PC-3 (cell line): ENCODE results near the gene HEATR5B. TPM values are rescaled to one million over a fixed set of nuclear protein-coding genes. Genes with fewer than 3 reads are reported as not detected.

ENCODE experiments used
- ATAC-seq: fragments of 200-7000 bp; cut with Tn5 transposase; 2 replicates; pipeline ENCODE4 v1.9.1; 2020; ENCODE audit warnings: mild to moderate bottlenecking, moderate library complexity
- BruUV-seq: library from RNA; stranded (reverse); fragments of 400-500 nt; replicated peaks from 2 replicates; lab custom pipeline; 2021; lab: Mats Ljungman, UMichigan
- CTCF ChIA-PET: fragments of 300-600 bp; sonication (Branson Sonifier 250); formaldehyde crosslinking; loops from one replicate; lab custom pipeline; 2022; ENCODE audit warnings: antibody characterized with exemption; lab: Charles Lee
- POLR2A ChIA-PET: fragments of 300-600 bp; sonication (Branson Sonifier 250); formaldehyde crosslinking; loops from one replicate; lab custom pipeline; 2022; ENCODE audit warnings: antibody characterized with exemption; ENCODE audit not compliant: unreplicated experiment; lab: Charles Lee
- DNase-seq: peaks from one replicate; pipeline ENCODE4 v3.0.0-alpha.2; 2015
- H2AFZ ChIP-seq: fragments of 300-600 bp; sonication (generic); 2 replicates; pipeline ENCODE4 v1.6.0; 2016; ENCODE audit warnings: antibody characterized with exemption, low read length
- H3F3A ChIP-seq: fragments of 300-600 bp; sonication (generic); one replicate; pipeline ENCODE4 v1.6.0; 2017; ENCODE audit warnings: antibody characterized with exemption, low read length, control low read depth, mild to moderate bottlenecking; ENCODE audit not compliant: unreplicated experiment
- H3K27ac ChIP-seq: fragments of 300-600 bp; sonication (generic); 2 replicates; pipeline ENCODE4 v1.5.1; 2016; ENCODE audit warnings: mild to moderate bottlenecking, low read length
- H3K27me3 ChIP-seq: fragments of 300-600 bp; sonication (generic); 2 replicates; pipeline ENCODE4 v1.6.1; 2016; ENCODE audit warnings: low read length, mixed read lengths
- H3K36me3 ChIP-seq: fragments of 300-600 bp; sonication (generic); 2 replicates; pipeline ENCODE4 v1.6.1; 2016; ENCODE audit warnings: low read depth, mixed run types, low read length, mixed read lengths
- H3K4me1 ChIP-seq: fragments of 300-600 bp; sonication (generic); 2 replicates; pipeline ENCODE4 v1.5.1; 2016; ENCODE audit warnings: low read length; ENCODE audit not compliant: insufficient read depth
- H3K4me2 ChIP-seq: fragments of 300-600 bp; sonication (generic); 2 replicates; pipeline ENCODE4 v1.6.0; 2016; ENCODE audit warnings: low read length
- H3K4me3 ChIP-seq: fragments of 300-600 bp; sonication (generic); 2 replicates; pipeline ENCODE4 v1.5.1; 2016; ENCODE audit warnings: mild to moderate bottlenecking, low read length, mixed read lengths
- H3K79me2 ChIP-seq: fragments of 300-600 bp; sonication (generic); 2 replicates; pipeline ENCODE4 v1.6.1; 2017; ENCODE audit warnings: low read length, mixed read lengths
- H3K9ac ChIP-seq: fragments of 300-600 bp; sonication (generic); 2 replicates; pipeline ENCODE4 v1.6.0; 2016; ENCODE audit warnings: mild to moderate bottlenecking, low read length
- H3K9me2 ChIP-seq: fragments of 300-600 bp; sonication (generic); replicated peaks from 2 replicates; pipeline ENCODE4 v1.6.1; 2016; ENCODE audit warnings: mixed run types, low read length, mixed read lengths
- H3K9me3 ChIP-seq: fragments of 300-600 bp; sonication (generic); 2 replicates; pipeline ENCODE4 v1.6.1; 2016; ENCODE audit warnings: low read length, mixed read lengths
- H4K20me1 ChIP-seq: fragments of 300-600 bp; sonication (generic); 2 replicates; pipeline ENCODE4 v1.6.1; 2016; ENCODE audit warnings: low read length, mixed read lengths
- CTCF ChIP-seq: fragments of 300-600 bp; sonication (generic); conservative IDR thresholded peaks from 2 replicates; pipeline ENCODE4 v1.5.1; 2017; ENCODE audit warnings: antibody characterized with exemption, low read depth, mild to moderate bottlenecking, low read length
- EZH2 ChIP-seq: fragments of 300-600 bp; sonication (generic); IDR thresholded peaks from one replicate; pipeline ENCODE4 v1.6.1; 2017; ENCODE audit warnings: antibody characterized with exemption, mild to moderate bottlenecking, low read length; ENCODE audit not compliant: unreplicated experiment
- EZH2phosphoT487 ChIP-seq: fragments of 300-600 bp; sonication (generic); IDR thresholded peaks from 2 replicates; pipeline ENCODE4 v1.6.1; 2018; ENCODE audit warnings: mild to moderate bottlenecking, antibody characterized with exemption, low read length, borderline replicate concordance
- intact Hi-C: fragments of 100-400 bp; cut with micrococcal nuclease; formaldehyde crosslinking; loops from 2 replicates; pipeline ENCODE4 v1.9.0; 2023
- total RNA-seq: library from RNA; depleted of rRNA; stranded (reverse); fragments of >200 nt; gene quantifications from 2 replicates; pipeline ENCODE4 v1.2.3, GENCODE V29; 2014

Gene HEATR5B
- total RNA-seq, 1 experiment from 2014 or later, result 13.0 TPM

- H3K27me3 ChIP-seq, result no peaks in the 10 kb centered on the region
- peak within 1 kb of the TSS; percentile 83 for H3K9ac ChIP-seq
- peak within 1 kb of the TSS; percentile 95 for H3K4me2 ChIP-seq
- peak within 1 kb of the TSS; percentile 84 for H2AFZ ChIP-seq
- ChIA-PET POLR2A (interaction anchor here (0.5 to 0.7 kb wide), 5 partner anchors 20 to 536 kb away, joined by 3 to 12 read pairs (median 5); no protein-coding TSS in a partner anchor), CTCF (no interaction called here)
- H3F3A ChIP-seq, result no peaks in the 10 kb centered on the region
- peaks cover 43% of the 10 kb centered on the region for H3K79me2 ChIP-seq
- TF ChIP-seq EZH2, result no peak
- no peak for TF ChIP-seq CTCF
- TF ChIP-seq EZH2phosphoT487, result no peak
- H3K4me3 ChIP-seq, result peak within 1 kb of the TSS; percentile 98
- no peaks in the 10 kb centered on the region for H4K20me1 ChIP-seq
- H3K9me3 ChIP-seq, result no peaks in the 10 kb centered on the region
- no peaks in the 10 kb centered on the region for H3K9me2 ChIP-seq
- peak within 1 kb of the TSS; percentile 46 for H3K27ac ChIP-seq
- BruUV-seq, result no TSS peak
- H3K4me1 ChIP-seq, result peaks cover 37% of the 10 kb centered on the region
- ATAC-seq (peak; percentile 92), DNase-seq (peak; percentile 97)
- intact Hi-C loops, result loop anchor here (2.0 kb wide), 1 partner anchor 40 kb away; no protein-coding TSS in a partner anchor
- H3K36me3 ChIP-seq, result no peaks in the 10 kb centered on the region
Observed at GRCh38 chr2:36966370-36967235, 117.6 kb downstream of the HEATR5B start, which contains the start of gene STRN. STRN (minus strand) TSS chr2:36966536; CDS start chr2:36966463, 73 bp downstream.

- Histone ChIP-seq H3K9ac (peak overlapping the region; percentile 83), H4K20me1 (no peaks in the 10 kb centered on the region), H3K27ac (peak overlapping the region; percentile 22; the same call in 1 of the 2 replicates), H3K4me1 (peaks cover 37% of the 10 kb centered on the region), H3K9me3 (no peaks in the 10 kb centered on the region), H3K27me3 (no peaks in the 10 kb centered on the region), H3F3A (no peaks in the 10 kb centered on the region), H3K9me2 (no peaks in the 10 kb centered on the region), H3K79me2 (peaks cover 50% of the 10 kb centered on the region), H3K4me3 (peak overlapping the region; percentile 98), H2AFZ (peak overlapping the region; percentile 84), H3K4me2 (peak overlapping the region; percentile 95), H3K36me3 (no peaks in the 10 kb centered on the region)
- TF ChIP-seq EZH2 (no peak), CTCF (no peak), EZH2phosphoT487 (no peak)
- intact Hi-C loops, result loop anchor here (2.0 kb wide), 1 partner anchor 39 kb away; no protein-coding TSS in a partner anchor
- POLR2A ChIA-PET, result interaction anchor here (0.5 to 0.7 kb wide), 2 partner anchors 57 to 537 kb away, joined by 6 to 12 read pairs; no protein-coding TSS in a partner anchor
- DNase-seq (peak; percentile 14), ATAC-seq (peak; percentile 21)
- BruUV-seq, result no TSS peak
- CTCF ChIA-PET, result no interaction called here
Observed at GRCh38 chr2:36965751-36966369, 118.3 kb downstream of the HEATR5B start.
